Vagina (tissue), 2 donors: ENCODE results near the gene RAB6D.
"Not testable (repeated sequence)": the region's sequence is repeated elsewhere in the genome, so short reads cannot be mapped to it uniquely, and the experiment has no call there.

Experiments
- POLR2AphosphoS5 ChIP-seq, 2 donors: sonication (generic); formaldehyde crosslinking; IDR thresholded peaks; one replicate each; pipeline ENCODE4 v1.9.0; 2017; ENCODE audit warnings: antibody characterized with exemption in 2 of 2, mild to moderate bottlenecking in 2 of 2, low read depth in 1 of 2; ENCODE audit not compliant: insufficient read depth in 1 of 2
- TF ChIP-seq, protein P1 (sequence below), 3 experiments: fragments of 450-650 bp in 2 of 3; fragments of 200-600 bp in 1 of 3; sonication (generic) in 1 of 3; IDR thresholded peaks; one replicate each; pipeline ENCODE4 v1.5.1; 2017 to 2019; ENCODE audit warnings: antibody characterized with exemption in 3 of 3, mild to moderate bottlenecking in 2 of 3, moderate library complexity in 2 of 3

- not testable (repeated sequence) for TF ChIP-seq POLR2AphosphoS5 (IDR thresholded peaks at IDR 0.05; ENCODE audit: insufficient read depth in 1 of 2, low read depth in 1 of 2)
- TF ChIP-seq, protein P1, sequence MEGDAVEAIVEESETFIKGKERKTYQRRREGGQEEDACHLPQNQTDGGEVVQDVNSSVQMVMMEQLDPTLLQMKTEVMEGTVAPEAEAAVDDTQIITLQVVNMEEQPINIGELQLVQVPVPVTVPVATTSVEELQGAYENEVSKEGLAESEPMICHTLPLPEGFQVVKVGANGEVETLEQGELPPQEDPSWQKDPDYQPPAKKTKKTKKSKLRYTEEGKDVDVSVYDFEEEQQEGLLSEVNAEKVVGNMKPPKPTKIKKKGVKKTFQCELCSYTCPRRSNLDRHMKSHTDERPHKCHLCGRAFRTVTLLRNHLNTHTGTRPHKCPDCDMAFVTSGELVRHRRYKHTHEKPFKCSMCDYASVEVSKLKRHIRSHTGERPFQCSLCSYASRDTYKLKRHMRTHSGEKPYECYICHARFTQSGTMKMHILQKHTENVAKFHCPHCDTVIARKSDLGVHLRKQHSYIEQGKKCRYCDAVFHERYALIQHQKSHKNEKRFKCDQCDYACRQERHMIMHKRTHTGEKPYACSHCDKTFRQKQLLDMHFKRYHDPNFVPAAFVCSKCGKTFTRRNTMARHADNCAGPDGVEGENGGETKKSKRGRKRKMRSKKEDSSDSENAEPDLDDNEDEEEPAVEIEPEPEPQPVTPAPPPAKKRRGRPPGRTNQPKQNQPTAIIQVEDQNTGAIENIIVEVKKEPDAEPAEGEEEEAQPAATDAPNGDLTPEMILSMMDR (IDR thresholded peaks at IDR 0.05), result not testable (repeated sequence)
Measured at GRCh38 chr2:131331000-131331399, 33.0 kb downstream of the RAB6D start.
